HL-60 (cell line): ENCODE results near the gene MICU1.

Experiments used
- GABPA ChIP-seq: IDR thresholded peaks from 2 replicates; pipeline ENCODE4 v1.6.1; 2012; ENCODE audit warnings: low read depth
- POLR2AphosphoS5 ChIP-seq: IDR thresholded peaks from 2 replicates; pipeline ENCODE4 v1.6.1; 2012; ENCODE audit warnings: low read depth
- TF ChIP-seq, protein P1 (sequence below): IDR thresholded peaks from one replicate; pipeline ENCODE4 v1.5.1; 2011; ENCODE audit warnings: low read length, control low read depth, inconsistent platforms; ENCODE audit not compliant: insufficient read depth
- TF ChIP-seq, protein P2 (sequence below): IDR thresholded peaks from 2 replicates; pipeline ENCODE4 v1.6.1; 2012; ENCODE audit warnings: low read depth; ENCODE audit not compliant: insufficient replicate concordance

DNA sequence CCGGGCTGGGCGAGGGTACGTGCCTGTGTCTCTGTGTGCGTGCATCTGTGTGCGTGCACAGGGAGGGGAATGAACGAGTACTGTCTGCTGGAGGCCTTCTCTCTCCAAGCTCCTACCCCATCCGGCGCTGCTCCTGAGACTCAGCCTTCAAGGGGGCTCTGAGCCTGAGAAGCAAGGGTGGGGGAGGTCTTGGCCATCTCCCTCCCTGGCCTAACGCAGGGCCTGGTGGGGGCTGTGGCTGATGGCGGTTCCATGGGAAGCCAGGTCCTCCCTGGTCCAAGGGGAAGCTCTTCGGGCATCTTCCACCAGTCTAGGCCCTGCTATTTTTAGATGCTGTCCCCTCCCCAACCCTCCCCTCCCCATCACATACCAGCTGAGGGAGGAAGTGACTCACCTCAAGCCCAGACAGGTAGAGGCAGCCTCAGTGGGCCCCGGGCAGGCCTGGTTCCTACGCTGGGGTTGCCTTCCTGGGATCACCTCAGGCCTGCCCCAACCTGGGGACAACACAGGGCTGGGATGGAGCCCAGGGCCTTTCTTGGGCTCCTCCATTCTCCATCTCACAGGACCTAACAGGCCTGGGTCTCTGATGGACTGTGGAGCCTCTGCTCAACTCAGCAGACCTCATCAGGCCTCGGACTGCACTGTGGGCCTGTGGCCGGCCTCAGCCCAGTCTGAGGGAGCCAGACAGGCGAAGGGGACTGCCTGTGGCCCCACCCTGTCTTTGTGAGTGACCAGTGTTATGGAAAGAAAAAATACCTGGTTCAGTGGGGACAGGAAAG lies 303.4 kb downstream of the MICU1 start:
- TF ChIP-seq, protein P1, sequence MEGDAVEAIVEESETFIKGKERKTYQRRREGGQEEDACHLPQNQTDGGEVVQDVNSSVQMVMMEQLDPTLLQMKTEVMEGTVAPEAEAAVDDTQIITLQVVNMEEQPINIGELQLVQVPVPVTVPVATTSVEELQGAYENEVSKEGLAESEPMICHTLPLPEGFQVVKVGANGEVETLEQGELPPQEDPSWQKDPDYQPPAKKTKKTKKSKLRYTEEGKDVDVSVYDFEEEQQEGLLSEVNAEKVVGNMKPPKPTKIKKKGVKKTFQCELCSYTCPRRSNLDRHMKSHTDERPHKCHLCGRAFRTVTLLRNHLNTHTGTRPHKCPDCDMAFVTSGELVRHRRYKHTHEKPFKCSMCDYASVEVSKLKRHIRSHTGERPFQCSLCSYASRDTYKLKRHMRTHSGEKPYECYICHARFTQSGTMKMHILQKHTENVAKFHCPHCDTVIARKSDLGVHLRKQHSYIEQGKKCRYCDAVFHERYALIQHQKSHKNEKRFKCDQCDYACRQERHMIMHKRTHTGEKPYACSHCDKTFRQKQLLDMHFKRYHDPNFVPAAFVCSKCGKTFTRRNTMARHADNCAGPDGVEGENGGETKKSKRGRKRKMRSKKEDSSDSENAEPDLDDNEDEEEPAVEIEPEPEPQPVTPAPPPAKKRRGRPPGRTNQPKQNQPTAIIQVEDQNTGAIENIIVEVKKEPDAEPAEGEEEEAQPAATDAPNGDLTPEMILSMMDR: no peak
- TF ChIP-seq, protein P2, sequence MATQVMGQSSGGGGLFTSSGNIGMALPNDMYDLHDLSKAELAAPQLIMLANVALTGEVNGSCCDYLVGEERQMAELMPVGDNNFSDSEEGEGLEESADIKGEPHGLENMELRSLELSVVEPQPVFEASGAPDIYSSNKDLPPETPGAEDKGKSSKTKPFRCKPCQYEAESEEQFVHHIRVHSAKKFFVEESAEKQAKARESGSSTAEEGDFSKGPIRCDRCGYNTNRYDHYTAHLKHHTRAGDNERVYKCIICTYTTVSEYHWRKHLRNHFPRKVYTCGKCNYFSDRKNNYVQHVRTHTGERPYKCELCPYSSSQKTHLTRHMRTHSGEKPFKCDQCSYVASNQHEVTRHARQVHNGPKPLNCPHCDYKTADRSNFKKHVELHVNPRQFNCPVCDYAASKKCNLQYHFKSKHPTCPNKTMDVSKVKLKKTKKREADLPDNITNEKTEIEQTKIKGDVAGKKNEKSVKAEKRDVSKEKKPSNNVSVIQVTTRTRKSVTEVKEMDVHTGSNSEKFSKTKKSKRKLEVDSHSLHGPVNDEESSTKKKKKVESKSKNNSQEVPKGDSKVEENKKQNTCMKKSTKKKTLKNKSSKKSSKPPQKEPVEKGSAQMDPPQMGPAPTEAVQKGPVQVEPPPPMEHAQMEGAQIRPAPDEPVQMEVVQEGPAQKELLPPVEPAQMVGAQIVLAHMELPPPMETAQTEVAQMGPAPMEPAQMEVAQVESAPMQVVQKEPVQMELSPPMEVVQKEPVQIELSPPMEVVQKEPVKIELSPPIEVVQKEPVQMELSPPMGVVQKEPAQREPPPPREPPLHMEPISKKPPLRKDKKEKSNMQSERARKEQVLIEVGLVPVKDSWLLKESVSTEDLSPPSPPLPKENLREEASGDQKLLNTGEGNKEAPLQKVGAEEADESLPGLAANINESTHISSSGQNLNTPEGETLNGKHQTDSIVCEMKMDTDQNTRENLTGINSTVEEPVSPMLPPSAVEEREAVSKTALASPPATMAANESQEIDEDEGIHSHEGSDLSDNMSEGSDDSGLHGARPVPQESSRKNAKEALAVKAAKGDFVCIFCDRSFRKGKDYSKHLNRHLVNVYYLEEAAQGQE: no peak
- TF ChIP-seq POLR2AphosphoS5: no peak
- TF ChIP-seq GABPA: no peak
